NCI-H1417 (cell line): Measurements from ENCODE around the gene KRT71.

Experiments
- DNase-seq, 3 experiments: peaks; one replicate each; lab custom pipeline; 2025; lab: John Stamatoyannopoulos, UW

The KRT71 gene

GRCh38 chr12:52521568-52522266 is 31.2 kb downstream of the KRT71 start:
- DNase-seq, result no peak

- no peak for DNase-seq
Observed at GRCh38 chr12:52521175-52521567, 31.8 kb downstream of the KRT71 start.

GRCh38 chr12:52519826-52520662 is 32.9 kb downstream of the KRT71 start, which contains the start of gene KRT5:
Gene KRT5, minus strand, starts transcription at chr12:52520394. Its CDS starts 98 bp downstream, at chr12:52520296.
- peak in 2 of 3 experiments; percentile 33 to 56 for DNase-seq

GRCh38 chr12:52519387-52519703 is 33.6 kb downstream of the KRT71 start:
- DNase-seq, result no peak

- no peak for DNase-seq
Observed at GRCh38 chr12:52518574-52519386, 34.2 kb downstream of the KRT71 start.

GRCh38 chr12:52517888-52518287 is 35.1 kb downstream of the KRT71 start:
- DNase-seq, result no peak

- DNase-seq, result no peak
Observed at GRCh38 chr12:52517005-52517835, 35.7 kb downstream of the KRT71 start.

GRCh38 chr12:52515927-52516831 is 36.8 kb downstream of the KRT71 start:
- DNase-seq, result no peak

GRCh38 chr12:52515319-52515646 is 37.7 kb downstream of the KRT71 start:
- DNase-seq, result no peak

GRCh38 chr12:52514471-52515318 is 38.2 kb downstream of the KRT71 start:
- DNase-seq, result no peak

- DNase-seq, result no peak
Observed at GRCh38 chr12:52513736-52514135, 39.2 kb downstream of the KRT71 start.

GRCh38 chr12:52508211-52508610 is 44.7 kb downstream of the KRT71 start:
- DNase-seq, result no peak

GRCh38 chr12:52506858-52507715 is 45.9 kb downstream of the KRT71 start:
- peak; percentile 32 to 65 (median 35) for DNase-seq

- DNase-seq, result no peak
Observed at GRCh38 chr12:52502877-52503276, 50.1 kb downstream of the KRT71 start.

GRCh38 chr12:52501490-52501889 is 51.5 kb downstream of the KRT71 start:
- DNase-seq, result no peak

- peak in 1 of 3 experiments; percentile 50 for DNase-seq
Observed at GRCh38 chr12:52500574-52500973, 52.4 kb downstream of the KRT71 start.

- no peak for DNase-seq
Observed at GRCh38 chr12:52499806-52500560, 53.0 kb downstream of the KRT71 start.

- DNase-seq, result no peak
Observed at GRCh38 chr12:52498946-52499345, 54.0 kb downstream of the KRT71 start.
